ENCODE measurements around the gene SCN8A.

DNA sequence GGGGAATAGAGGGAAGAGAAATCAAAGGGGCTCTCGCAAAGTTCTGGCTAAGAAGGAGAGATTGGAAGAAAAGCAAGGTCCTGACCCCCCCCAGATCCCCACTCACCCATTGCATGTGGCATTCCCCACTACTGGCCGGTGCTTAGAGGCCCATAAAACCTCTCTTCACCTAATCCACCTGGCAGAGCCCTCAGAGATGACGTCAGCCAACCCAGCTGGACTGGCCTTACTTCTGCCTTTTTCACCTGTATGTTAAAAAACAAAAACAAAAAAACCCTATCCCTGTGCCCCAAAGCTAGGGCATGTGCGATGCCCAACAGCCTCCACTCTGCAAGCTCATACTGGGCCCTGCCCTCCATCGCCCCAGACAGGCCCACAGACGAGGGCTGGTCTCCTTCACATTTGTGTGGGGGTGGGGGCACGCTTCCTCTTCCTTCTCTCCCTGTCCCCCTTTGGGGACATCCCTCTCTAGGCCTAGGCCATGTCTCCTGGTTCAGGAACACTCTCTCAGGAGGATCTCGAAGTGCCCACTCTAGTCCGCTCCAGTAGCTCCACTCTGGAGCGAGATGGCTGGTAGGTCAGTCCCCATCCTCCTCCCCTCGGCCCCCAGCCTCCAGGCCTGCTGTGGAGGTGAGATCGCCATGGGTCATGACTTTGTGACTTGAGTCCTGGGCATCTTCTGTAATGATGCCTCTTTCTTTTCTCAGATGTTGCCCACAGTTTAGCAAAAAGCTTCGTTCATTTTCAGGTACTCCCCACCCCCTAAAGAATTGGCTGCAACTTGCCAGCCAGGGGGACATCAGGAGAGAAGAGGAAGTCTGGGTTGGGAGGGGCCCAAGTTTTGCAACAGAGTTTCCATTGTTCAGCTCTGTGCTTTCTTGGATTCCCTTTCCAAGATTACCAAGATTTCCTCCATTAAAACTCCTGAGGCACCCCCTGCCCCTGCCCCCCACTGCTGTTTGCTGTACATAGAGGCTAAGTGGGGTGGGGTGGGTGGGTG, 220.5 kb downstream of the SCN8A start:
- TF ChIP-seq, protein P1, sequence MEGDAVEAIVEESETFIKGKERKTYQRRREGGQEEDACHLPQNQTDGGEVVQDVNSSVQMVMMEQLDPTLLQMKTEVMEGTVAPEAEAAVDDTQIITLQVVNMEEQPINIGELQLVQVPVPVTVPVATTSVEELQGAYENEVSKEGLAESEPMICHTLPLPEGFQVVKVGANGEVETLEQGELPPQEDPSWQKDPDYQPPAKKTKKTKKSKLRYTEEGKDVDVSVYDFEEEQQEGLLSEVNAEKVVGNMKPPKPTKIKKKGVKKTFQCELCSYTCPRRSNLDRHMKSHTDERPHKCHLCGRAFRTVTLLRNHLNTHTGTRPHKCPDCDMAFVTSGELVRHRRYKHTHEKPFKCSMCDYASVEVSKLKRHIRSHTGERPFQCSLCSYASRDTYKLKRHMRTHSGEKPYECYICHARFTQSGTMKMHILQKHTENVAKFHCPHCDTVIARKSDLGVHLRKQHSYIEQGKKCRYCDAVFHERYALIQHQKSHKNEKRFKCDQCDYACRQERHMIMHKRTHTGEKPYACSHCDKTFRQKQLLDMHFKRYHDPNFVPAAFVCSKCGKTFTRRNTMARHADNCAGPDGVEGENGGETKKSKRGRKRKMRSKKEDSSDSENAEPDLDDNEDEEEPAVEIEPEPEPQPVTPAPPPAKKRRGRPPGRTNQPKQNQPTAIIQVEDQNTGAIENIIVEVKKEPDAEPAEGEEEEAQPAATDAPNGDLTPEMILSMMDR (IDR thresholded peaks at IDR 0.05) = no peak
- TF ChIP-seq POLR2A (IDR thresholded peaks at IDR 0.05) = no peak

Measured in breast epithelium (tissue), 3 donors.